Measurements from ENCODE around the gene TNNI3K. TPM values are rescaled to one million over a fixed set of nuclear protein-coding genes. Genes with fewer than 3 reads are reported as not detected.

Gene TNNI3K
- polyA plus RNA-seq, 1 of the 3 experiments (the other 2 are of a cell fraction): 0.31 TPM

DNA sequence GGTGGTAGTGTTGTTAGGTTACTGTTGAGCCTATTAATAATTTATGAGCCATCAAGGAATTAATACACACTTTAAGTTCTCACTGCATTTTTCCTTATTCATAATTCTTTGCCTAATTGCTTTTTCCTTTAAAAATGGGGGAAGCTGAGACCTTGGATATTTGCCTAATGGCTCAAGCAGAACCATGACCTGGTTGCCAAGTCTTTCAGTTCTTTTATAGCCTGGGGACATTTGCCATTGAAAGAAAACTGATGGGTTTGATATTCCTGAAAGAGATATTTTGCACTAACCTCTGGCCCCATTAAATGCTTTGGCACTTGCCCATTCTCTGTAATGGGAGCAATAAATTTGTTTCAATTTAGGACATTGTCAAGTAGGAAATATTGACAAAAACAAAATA lies 295.7 kb downstream of the TNNI3K start:
- CTCF ChIA-PET: interaction anchor here (0.7 to 1.0 kb wide), 2 partner anchors 8 to 159 kb away, joined by 3 read pairs; no protein-coding TSS in a partner anchor
- no peaks in the 10 kb centered on the region for H3K9me3 ChIP-seq
- H3K79me2 ChIP-seq (ENCODE audit: insufficient read depth): no peaks in the 10 kb centered on the region
- no peak overlapping the region for H2AFZ ChIP-seq (ENCODE audit: low read depth)
- H3F3A ChIP-seq (replicated peaks; ENCODE audit: insufficient read depth): no peaks in the 10 kb centered on the region
- no peak overlapping the region for H3K9ac ChIP-seq
- no peak for DNase-seq
- no peak overlapping the region for H3K4me2 ChIP-seq
- H4K20me1 ChIP-seq (ENCODE audit: insufficient read depth): no peaks in the 10 kb centered on the region
- POLR2A ChIA-PET: no interaction called here
- H3K9me2 ChIP-seq: no peaks in the 10 kb centered on the region
- no peak overlapping the region for H3K27ac ChIP-seq (ENCODE audit: low read depth in 2 of 2, low read length in 1 of 2)
- H3K27me3 ChIP-seq (ENCODE audit: insufficient read depth): no peaks in the 10 kb centered on the region
- no peak overlapping the region for H3K4me3 ChIP-seq (ENCODE audit: low read depth in 2 of 2, low read length in 1 of 2)
- no peaks in the 10 kb centered on the region for H3K36me3 ChIP-seq (replicated peaks in 1 of 2; ENCODE audit: control insufficient read depth in 1 of 2, insufficient read depth in 2 of 2, low read length in 1 of 2)
- peaks cover 0 to 5% of the 10 kb centered on the region in 2 experiments; a peak in 2 of 4 replicates for H3K4me1 ChIP-seq (ENCODE audit: control insufficient read depth in 1 of 2, insufficient read depth in 2 of 2, low read depth in 1 of 2, low read length in 1 of 2)
- TF ChIP-seq EZH2phosphoT487 (IDR thresholded peaks at IDR 0.05; ENCODE audit: borderline replicate concordance, low read depth): no peak
- no peak for TF ChIP-seq TEAD4 (IDR thresholded peaks at IDR 0.05; ENCODE audit: borderline replicate concordance, insufficient read depth)
- TF ChIP-seq, protein P1, sequence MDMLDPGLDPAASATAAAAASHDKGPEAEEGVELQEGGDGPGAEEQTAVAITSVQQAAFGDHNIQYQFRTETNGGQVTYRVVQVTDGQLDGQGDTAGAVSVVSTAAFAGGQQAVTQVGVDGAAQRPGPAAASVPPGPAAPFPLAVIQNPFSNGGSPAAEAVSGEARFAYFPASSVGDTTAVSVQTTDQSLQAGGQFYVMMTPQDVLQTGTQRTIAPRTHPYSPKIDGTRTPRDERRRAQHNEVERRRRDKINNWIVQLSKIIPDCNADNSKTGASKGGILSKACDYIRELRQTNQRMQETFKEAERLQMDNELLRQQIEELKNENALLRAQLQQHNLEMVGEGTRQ (IDR thresholded peaks at IDR 0.05; ENCODE audit: borderline replicate concordance, low read depth, low read length): no peak
- no peak for TF ChIP-seq FOXJ3 (CRISPR knock-in tag; IDR thresholded peaks at IDR 0.05)
- no peak for TF ChIP-seq GABPA (IDR thresholded peaks at IDR 0.05; ENCODE audit: low read depth)
- no peak for TF ChIP-seq RAD21 (IDR thresholded peaks at IDR 0.05; ENCODE audit: low read length)
- no peak for TF ChIP-seq CHD2 (IDR thresholded peaks at IDR 0.05; ENCODE audit: low read length, partially characterized antibody)
- TF ChIP-seq TAF1 (IDR thresholded peaks at IDR 0.05; ENCODE audit: borderline replicate concordance, low read depth, low read length): no peak
- TF ChIP-seq, protein P2, sequence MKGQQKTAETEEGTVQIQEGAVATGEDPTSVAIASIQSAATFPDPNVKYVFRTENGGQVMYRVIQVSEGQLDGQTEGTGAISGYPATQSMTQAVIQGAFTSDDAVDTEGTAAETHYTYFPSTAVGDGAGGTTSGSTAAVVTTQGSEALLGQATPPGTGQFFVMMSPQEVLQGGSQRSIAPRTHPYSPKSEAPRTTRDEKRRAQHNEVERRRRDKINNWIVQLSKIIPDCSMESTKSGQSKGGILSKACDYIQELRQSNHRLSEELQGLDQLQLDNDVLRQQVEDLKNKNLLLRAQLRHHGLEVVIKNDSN (IDR thresholded peaks at IDR 0.05; ENCODE audit: borderline replicate concordance, low read depth): no peak
- TF ChIP-seq NRF1 (IDR thresholded peaks at IDR 0.05; ENCODE audit: low read depth, low read length): no peak
- no peak for TF ChIP-seq RXRA (IDR thresholded peaks at IDR 0.05; ENCODE audit: borderline replicate concordance, low read depth)
- TF ChIP-seq, protein P3, sequence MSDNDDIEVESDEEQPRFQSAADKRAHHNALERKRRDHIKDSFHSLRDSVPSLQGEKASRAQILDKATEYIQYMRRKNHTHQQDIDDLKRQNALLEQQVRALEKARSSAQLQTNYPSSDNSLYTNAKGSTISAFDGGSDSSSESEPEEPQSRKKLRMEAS (IDR thresholded peaks at IDR 0.05; ENCODE audit: low read depth): no peak
- no peak for TF ChIP-seq FOXM1 (IDR thresholded peaks at IDR 0.05; ENCODE audit: low read depth)
- TF ChIP-seq ELF1 (IDR thresholded peaks at IDR 0.05): no peak
- no peak for TF ChIP-seq JUND (IDR thresholded peaks at IDR 0.05)

DNA sequence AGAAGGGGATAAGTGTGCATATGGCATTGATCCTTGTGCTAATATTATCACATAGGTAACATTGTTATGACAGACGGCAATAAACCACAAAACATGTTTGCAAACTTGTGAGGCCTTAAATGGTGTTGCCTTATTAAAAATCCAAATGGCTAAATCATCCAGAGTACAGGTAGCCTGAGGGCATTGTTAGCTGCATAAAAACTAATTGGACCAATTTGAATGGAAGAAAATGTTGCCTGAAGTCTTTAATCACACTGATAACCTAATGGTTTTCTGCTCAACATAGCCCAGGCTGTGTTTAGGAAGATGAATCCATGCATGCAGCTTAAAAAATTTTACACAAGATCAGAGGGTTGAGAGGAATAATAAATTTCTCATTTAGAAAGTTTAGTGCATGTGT lies 296.6 kb downstream of the TNNI3K start:
- Histone ChIP-seq H3K4me1 (ENCODE audit: control insufficient read depth in 1 of 2, insufficient read depth in 2 of 2, low read depth in 1 of 2, low read length in 1 of 2) (peaks cover 0 to 5% of the 10 kb centered on the region in 2 experiments; a peak in 2 of 4 replicates), H3K9ac (no peak overlapping the region), H3K4me2 (no peak overlapping the region), H3K27ac (ENCODE audit: low read depth in 2 of 2, low read length in 1 of 2) (peak overlapping the region in 1 of 2 experiments; percentile 58; a peak in 1 of 4 replicates), H2AFZ (ENCODE audit: low read depth) (no peak overlapping the region), H3F3A (replicated peaks; ENCODE audit: insufficient read depth) (no peaks in the 10 kb centered on the region), H3K9me3 (no peaks in the 10 kb centered on the region), H3K4me3 (ENCODE audit: low read depth in 2 of 2, low read length in 1 of 2) (no peak overlapping the region), H3K27me3 (ENCODE audit: insufficient read depth) (no peaks in the 10 kb centered on the region), H3K79me2 (ENCODE audit: insufficient read depth) (no peaks in the 10 kb centered on the region), H3K36me3 (replicated peaks in 1 of 2; ENCODE audit: control insufficient read depth in 1 of 2, insufficient read depth in 2 of 2, low read length in 1 of 2) (no peaks in the 10 kb centered on the region), H4K20me1 (ENCODE audit: insufficient read depth) (no peaks in the 10 kb centered on the region), H3K9me2 (no peaks in the 10 kb centered on the region)
- POLR2A ChIA-PET: no interaction called here
- TF ChIP-seq RCOR1 (IDR thresholded peaks at IDR 0.05; ENCODE audit: low read length): peak; percentile 41; the same call in 1 of the 2 replicates
- TF ChIP-seq, protein P4, sequence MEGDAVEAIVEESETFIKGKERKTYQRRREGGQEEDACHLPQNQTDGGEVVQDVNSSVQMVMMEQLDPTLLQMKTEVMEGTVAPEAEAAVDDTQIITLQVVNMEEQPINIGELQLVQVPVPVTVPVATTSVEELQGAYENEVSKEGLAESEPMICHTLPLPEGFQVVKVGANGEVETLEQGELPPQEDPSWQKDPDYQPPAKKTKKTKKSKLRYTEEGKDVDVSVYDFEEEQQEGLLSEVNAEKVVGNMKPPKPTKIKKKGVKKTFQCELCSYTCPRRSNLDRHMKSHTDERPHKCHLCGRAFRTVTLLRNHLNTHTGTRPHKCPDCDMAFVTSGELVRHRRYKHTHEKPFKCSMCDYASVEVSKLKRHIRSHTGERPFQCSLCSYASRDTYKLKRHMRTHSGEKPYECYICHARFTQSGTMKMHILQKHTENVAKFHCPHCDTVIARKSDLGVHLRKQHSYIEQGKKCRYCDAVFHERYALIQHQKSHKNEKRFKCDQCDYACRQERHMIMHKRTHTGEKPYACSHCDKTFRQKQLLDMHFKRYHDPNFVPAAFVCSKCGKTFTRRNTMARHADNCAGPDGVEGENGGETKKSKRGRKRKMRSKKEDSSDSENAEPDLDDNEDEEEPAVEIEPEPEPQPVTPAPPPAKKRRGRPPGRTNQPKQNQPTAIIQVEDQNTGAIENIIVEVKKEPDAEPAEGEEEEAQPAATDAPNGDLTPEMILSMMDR (IDR thresholded peaks at IDR 0.05): no peak
- TF ChIP-seq GATA2 (CRISPR knock-in tag; IDR thresholded peaks at IDR 0.05): peak; percentile 77
- peak in 1 of 2 experiments; percentile 57; a peak in 1 of 4 replicates for TF ChIP-seq EP300 (IDR thresholded peaks at IDR 0.05; ENCODE audit: borderline replicate concordance in 1 of 2, low read depth in 1 of 2, low read length in 1 of 2)
- TF ChIP-seq FOXJ3 (CRISPR knock-in tag; IDR thresholded peaks at IDR 0.05): no peak
- no peak for TF ChIP-seq RXRA (IDR thresholded peaks at IDR 0.05; ENCODE audit: borderline replicate concordance, low read depth)
- TF ChIP-seq TAF1 (IDR thresholded peaks at IDR 0.05; ENCODE audit: borderline replicate concordance, low read depth, low read length): no peak
- no peak for TF ChIP-seq GABPA (IDR thresholded peaks at IDR 0.05; ENCODE audit: low read depth)
- TF ChIP-seq FOXM1 (IDR thresholded peaks at IDR 0.05; ENCODE audit: low read depth): no peak
- TF ChIP-seq TCF12 (IDR thresholded peaks at IDR 0.05): no peak
- 36% methylated on average over 1 of the region's 1 CpG for WGBS (ENCODE audit: low lambda C conversion rate)
- CTCF ChIA-PET: interaction anchor here (1.0 kb wide), 1 partner anchor 26 kb away, joined by 3 read pairs; no protein-coding TSS in a partner anchor
- DNase-seq: no peak

All from SK-N-SH (cell line).